Coronary artery (tissue), 2 donors: ENCODE measurements around the gene RAB43.
"Not testable (repeated sequence)": the region's sequence is repeated elsewhere in the genome, so short reads cannot be mapped to it uniquely, and the experiment has no call there.

Experiments
- DNase-seq: peaks from one replicate; pipeline ENCODE4 v3.0.0-alpha.2; 2017; ENCODE audit warnings: low spot score
- H3K27ac ChIP-seq, 2 donors: fragments of 200-600 bp; sonication (generic); one replicate each; pipeline ENCODE4 v1.5.1; 2016 to 2019
- H3K4me3 ChIP-seq: fragments of 200-600 bp; sonication (generic); 2 replicates; pipeline ENCODE4 v1.5.1; 2016; ENCODE audit warnings: mild to moderate bottlenecking, moderate library complexity
- CTCF ChIP-seq: fragments of 200-600 bp; sonication (generic); IDR thresholded peaks from one replicate; pipeline ENCODE4 v1.5.1; 2019; ENCODE audit warnings: antibody characterized with exemption

RAB43 gene

GRCh38 chr3:129121792-129122411 is at the start of gene RAB43:
Gene RAB43 (minus strand): TSS chr3:129121804. CDS start chr3:129121489, 315 bp downstream.
- no peak for TF ChIP-seq CTCF
- H3K4me3 ChIP-seq = peak within 1 kb of the TSS; percentile 98
- DNase-seq = peak; percentile 94
- peak within 1 kb of the TSS; percentile 96 to 99 for H3K27ac ChIP-seq

GRCh38 chr3:129166579-129167332 is 45.2 kb upstream of the RAB43 start:
- DNase-seq = no peak
- Histone ChIP-seq H3K4me3 (no peak overlapping the region), H3K27ac (no peak overlapping the region)
- no peak for TF ChIP-seq CTCF

- not testable (repeated sequence) for H3K27ac ChIP-seq, DNase-seq, H3K4me3 ChIP-seq
These were observed 44.0 kb upstream of the RAB43 start for GRCh38 chr3:129165594-129165993.

GRCh38 chr3:129164500-129164899 is 42.9 kb upstream of the RAB43 start:
- Histone ChIP-seq H3K4me3 (no peak overlapping the region), H3K27ac (no peak overlapping the region)
- DNase-seq = no peak
- no peak for TF ChIP-seq CTCF

GRCh38 chr3:129162729-129163579 is 41.4 kb upstream of the RAB43 start:
- Histone ChIP-seq H3K4me3 (no peak overlapping the region), H3K27ac (peak overlapping the region in 1 of 2 donors; percentile 10)
- DNase-seq = no peak
- no peak for TF ChIP-seq CTCF

- H3K4me3 ChIP-seq = peak overlapping the region; percentile 81
- TF ChIP-seq CTCF = no peak
- DNase-seq = no peak
These were observed 40.3 kb upstream of the RAB43 start for GRCh38 chr3:129161860-129162271.

More at GRCh38 chr3:129161860-129162271, 40.3 kb upstream of the RAB43 start:
- peak overlapping the region; percentile 92 to 98 for H3K27ac ChIP-seq
